ENCODE data around the gene CRAMP1. TPM values are rescaled to one million over a fixed set of nuclear protein-coding genes. Genes with fewer than 3 reads are reported as not detected.

Gene CRAMP1
- total RNA-seq, 1 experiment from 2014 or later, result 22.9 TPM

DNA sequence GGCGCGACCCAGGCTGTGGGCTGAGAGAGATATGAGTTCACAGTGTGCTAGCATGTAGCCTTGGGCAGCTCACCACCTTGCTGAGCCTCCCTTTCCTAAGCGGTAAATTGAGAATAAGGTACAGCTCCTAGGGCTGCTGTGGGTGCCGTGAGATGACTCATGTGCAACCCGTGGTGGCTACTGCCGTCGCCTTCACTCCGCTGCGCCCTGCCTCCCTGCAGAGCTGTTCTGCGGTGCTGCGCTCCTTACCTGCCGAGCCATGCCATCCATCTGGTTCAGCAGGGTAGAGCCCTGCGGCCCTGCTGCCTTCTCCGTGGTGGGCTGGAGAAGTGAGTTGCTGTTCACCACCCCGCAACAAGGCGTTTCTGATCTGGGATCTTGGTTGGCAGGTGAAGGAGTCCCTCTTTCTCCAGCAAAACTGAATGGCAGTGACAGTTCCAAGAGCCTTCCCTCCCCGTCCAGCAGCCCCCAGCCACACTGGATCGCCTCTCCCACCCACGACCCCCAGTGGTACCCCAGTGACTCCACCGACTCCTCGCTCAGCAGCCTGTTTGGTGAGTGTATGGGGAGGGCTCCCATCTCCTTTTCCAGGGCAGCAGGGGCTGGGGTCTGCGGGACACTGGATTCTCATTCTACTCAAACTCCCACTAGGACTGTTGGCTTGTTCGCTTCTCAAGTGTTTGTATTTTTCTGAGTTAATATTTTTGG lies 56.6 kb downstream of the CRAMP1 start:
- Histone ChIP-seq H3K9ac (ENCODE audit: low read length) (no peak overlapping the region), H3K27ac (ENCODE audit: low read depth, low read length) (no peak overlapping the region), H3K4me2 (ENCODE audit: low read length) (no peak overlapping the region), H3K9me3 (ENCODE audit: control insufficient read depth in 1 of 2, insufficient read depth in 1 of 2, low read depth in 1 of 2, low read length in 2 of 2) (no peaks in the 10 kb centered on the region), H3K4me1 (ENCODE audit: control insufficient read depth in 1 of 2, insufficient read depth in 2 of 2, low read length in 2 of 2) (no peaks in the 10 kb centered on the region), H4K20me1 (ENCODE audit: insufficient read depth) (no peaks in the 10 kb centered on the region), H2AFZ (ENCODE audit: low read depth, low read length, poor library complexity, severe bottlenecking) (no peak overlapping the region), H3K9me2 (ENCODE audit: insufficient read depth) (no peaks in the 10 kb centered on the region), H3K4me3 (replicated peaks in 1 of 2; ENCODE audit: low read depth in 1 of 2, low read length in 2 of 2) (no peak overlapping the region), H3K27me3 (ENCODE audit: insufficient read depth, low read length) (no peaks in the 10 kb centered on the region), H3K36me3 (ENCODE audit: control insufficient read depth in 1 of 2, insufficient read depth in 2 of 2, low read length in 2 of 2) (peaks cover 29 to 52% of the 10 kb centered on the region in 2 experiments), H3K79me2 (ENCODE audit: insufficient read depth, low read length) (no peaks in the 10 kb centered on the region)
- ChIA-PET POLR2A (no interaction called here), RAD21 (ENCODE audit: low non-redundant PET in 1 of 2, low total read pairs in 2 of 2, uncharacterized antibody in 2 of 2, unreplicated experiment in 2 of 2) (no interaction called here), CTCF (no interaction called here)
- no peak for DNase-seq (ENCODE audit: low read depth, low spot score)
- TF ChIP-seq SP1 (IDR thresholded peaks at IDR 0.05; ENCODE audit: low read depth) (no peak), ELF1 (IDR thresholded peaks at IDR 0.05; ENCODE audit: borderline replicate concordance, low read depth) (no peak), ATF3 (IDR thresholded peaks at IDR 0.05) (no peak), CBX3 (IDR thresholded peaks at IDR 0.05; ENCODE audit: low read depth) (no peak), EGR1 (IDR thresholded peaks at IDR 0.05; ENCODE audit: low read depth) (no peak), FOSL1 (IDR thresholded peaks at IDR 0.05; ENCODE audit: low read depth) (no peak), CTCF (IDR thresholded peaks at IDR 0.05 in 2 of 3, conservative IDR thresholded peaks at IDR 0.05 in 1 of 3; ENCODE audit: borderline replicate concordance in 1 of 3, insufficient read depth in 1 of 3, low read depth in 2 of 3, low read length in 2 of 3) (no peak), REST (IDR thresholded peaks at IDR 0.05; ENCODE audit: low read depth) (no peak), YY1 (IDR thresholded peaks at IDR 0.05; ENCODE audit: extremely low read depth, insufficient replicate concordance, low read depth, low read length) (no peak), EZH2phosphoT487 (IDR thresholded peaks at IDR 0.05; ENCODE audit: borderline replicate concordance) (no peak), EZH2 (IDR thresholded peaks at IDR 0.05) (no peak), POLR2AphosphoS5 (IDR thresholded peaks at IDR 0.05; ENCODE audit: low read depth, low read length) (no peak), RAD21 (IDR thresholded peaks at IDR 0.05; ENCODE audit: low read depth) (no peak), POLR2A (IDR thresholded peaks at IDR 0.05; ENCODE audit: borderline replicate concordance, extremely low read depth, insufficient read depth, insufficient read length) (no peak), SIN3A (IDR thresholded peaks at IDR 0.05; ENCODE audit: low read depth) (no peak), SRF (IDR thresholded peaks at IDR 0.05; ENCODE audit: low read depth) (no peak), JUND (IDR thresholded peaks at IDR 0.05) (no peak), ZFX (IDR thresholded peaks at IDR 0.05) (no peak)
- TF ChIP-seq, protein P1, sequence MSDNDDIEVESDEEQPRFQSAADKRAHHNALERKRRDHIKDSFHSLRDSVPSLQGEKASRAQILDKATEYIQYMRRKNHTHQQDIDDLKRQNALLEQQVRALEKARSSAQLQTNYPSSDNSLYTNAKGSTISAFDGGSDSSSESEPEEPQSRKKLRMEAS (IDR thresholded peaks at IDR 0.05), result no peak
- TF ChIP-seq, protein P2, sequence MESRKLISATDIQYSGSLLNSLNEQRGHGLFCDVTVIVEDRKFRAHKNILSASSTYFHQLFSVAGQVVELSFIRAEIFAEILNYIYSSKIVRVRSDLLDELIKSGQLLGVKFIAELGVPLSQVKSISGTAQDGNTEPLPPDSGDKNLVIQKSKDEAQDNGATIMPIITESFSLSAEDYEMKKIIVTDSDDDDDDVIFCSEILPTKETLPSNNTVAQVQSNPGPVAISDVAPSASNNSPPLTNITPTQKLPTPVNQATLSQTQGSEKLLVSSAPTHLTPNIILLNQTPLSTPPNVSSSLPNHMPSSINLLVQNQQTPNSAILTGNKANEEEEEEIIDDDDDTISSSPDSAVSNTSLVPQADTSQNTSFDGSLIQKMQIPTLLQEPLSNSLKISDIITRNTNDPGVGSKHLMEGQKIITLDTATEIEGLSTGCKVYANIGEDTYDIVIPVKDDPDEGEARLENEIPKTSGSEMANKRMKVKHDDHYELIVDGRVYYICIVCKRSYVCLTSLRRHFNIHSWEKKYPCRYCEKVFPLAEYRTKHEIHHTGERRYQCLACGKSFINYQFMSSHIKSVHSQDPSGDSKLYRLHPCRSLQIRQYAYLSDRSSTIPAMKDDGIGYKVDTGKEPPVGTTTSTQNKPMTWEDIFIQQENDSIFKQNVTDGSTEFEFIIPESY (IDR thresholded peaks at IDR 0.05; ENCODE audit: extremely low read depth, insufficient replicate concordance, low read length), result no peak
- intact Hi-C loops (cut with micrococcal nuclease), result no loop called here
- ATAC-seq, result no peak
- no TSS peak for BruUV-seq (replicated peaks)
